H9 (cell line): ENCODE data around the gene UBA1. TPM values are rescaled to one million over a fixed set of nuclear protein-coding genes. Genes with fewer than 3 reads are reported as not detected.

Experiments
- DNase-seq: peaks from one replicate; pipeline ENCODE4 v3.0.0-alpha.2; 2017
- H2AFZ ChIP-seq: one replicate; pipeline ENCODE4 v1.6.1; 2013; ENCODE audit warnings: mild to moderate bottlenecking, low read length, control low read depth, moderate library complexity
- H2AK5ac ChIP-seq: 2 replicates; pipeline ENCODE4 v1.6.1; 2013; ENCODE audit warnings: low read length, control low read depth, mixed read lengths; ENCODE audit not compliant: insufficient read length
- H2BK120ac ChIP-seq: one replicate; pipeline ENCODE4 v1.6.1; 2013; ENCODE audit warnings: low read depth, mild to moderate bottlenecking, low read length, control low read depth, inconsistent platforms; ENCODE audit not compliant: poor library complexity, severe bottlenecking
- H2BK12ac ChIP-seq: 2 replicates; pipeline ENCODE4 v1.6.1; 2013; ENCODE audit warnings: low read length, control low read depth, mixed read lengths, low read depth; ENCODE audit not compliant: insufficient read length
- H2BK15ac ChIP-seq: 2 replicates; pipeline ENCODE4 v1.6.1; 2013; ENCODE audit warnings: low read depth, low read length, control low read depth
- H2BK20ac ChIP-seq: one replicate; pipeline ENCODE4 v1.6.1; 2013; ENCODE audit warnings: low read depth, mild to moderate bottlenecking, low read length, control low read depth, inconsistent platforms; ENCODE audit not compliant: poor library complexity, severe bottlenecking
- H2BK5ac ChIP-seq: 2 replicates; pipeline ENCODE4 v1.6.1; 2013; ENCODE audit warnings: low read length, control low read depth, mixed read lengths; ENCODE audit not compliant: insufficient read length
- H3K14ac ChIP-seq: 2 replicates; pipeline ENCODE4 v1.6.1; 2013; ENCODE audit warnings: low read length, control low read depth; ENCODE audit not compliant: insufficient read depth
- H3K18ac ChIP-seq: 2 replicates; pipeline ENCODE4 v1.6.1; 2013; ENCODE audit warnings: low read depth, mild to moderate bottlenecking, mixed read lengths, low read length, control low read depth; ENCODE audit not compliant: insufficient read length
- H3K23ac ChIP-seq: 2 replicates; pipeline ENCODE4 v1.6.1; 2013; ENCODE audit warnings: low read length, control low read depth, mixed read lengths, low read depth; ENCODE audit not compliant: insufficient read length
- H3K23me2 ChIP-seq: 2 replicates; pipeline ENCODE4 v1.6.1; 2013; ENCODE audit warnings: low read depth, mild to moderate bottlenecking, mixed read lengths, low read length, control low read depth; ENCODE audit not compliant: insufficient read length, poor library complexity, severe bottlenecking
- H3K27ac ChIP-seq: 2 replicates; pipeline ENCODE4 v1.5.1; 2013; ENCODE audit warnings: low read length, control low read depth, mixed read lengths, low read depth; ENCODE audit not compliant: insufficient read length
- H3K27me3 ChIP-seq: 2 replicates; pipeline ENCODE4 v1.6.1; 2013; ENCODE audit warnings: low read length, control low read depth, inconsistent platforms; ENCODE audit not compliant: insufficient read depth
- H3K4ac ChIP-seq: 2 replicates; pipeline ENCODE4 v1.6.1; 2013; ENCODE audit warnings: low read depth, mild to moderate bottlenecking, control low read depth, inconsistent platforms, low read length, moderate library complexity
- H3K4me1 ChIP-seq: 2 replicates; pipeline ENCODE4 v1.6.1; 2013; ENCODE audit warnings: low read length, control low read depth, inconsistent platforms; ENCODE audit not compliant: insufficient read depth
- H3K4me2 ChIP-seq: 2 replicates; pipeline ENCODE4 v1.6.1; 2013; ENCODE audit warnings: low read length, control low read depth, mixed read lengths; ENCODE audit not compliant: insufficient read length, insufficient read depth
- H3K56ac ChIP-seq: 2 replicates; pipeline ENCODE4 v1.6.1; 2013; ENCODE audit warnings: low read depth, mild to moderate bottlenecking, mixed read lengths, low read length, control low read depth; ENCODE audit not compliant: insufficient read length
- H3K79me1 ChIP-seq: 2 replicates; pipeline ENCODE4 v1.6.1; 2013; ENCODE audit warnings: low read depth, mild to moderate bottlenecking, moderate library complexity, low read length, control low read depth, inconsistent platforms; ENCODE audit not compliant: insufficient read depth, poor library complexity, severe bottlenecking
- H3K79me2 ChIP-seq: 2 replicates; pipeline ENCODE4 v1.6.1; 2013; ENCODE audit warnings: low read length, control low read depth, inconsistent platforms; ENCODE audit not compliant: insufficient read depth
- H3K9ac ChIP-seq: 2 replicates; pipeline ENCODE4 v1.6.1; 2013; ENCODE audit warnings: low read length, control low read depth, mixed read lengths; ENCODE audit not compliant: insufficient read length; ENCODE audit errors: extremely low read depth
- H3K9me3 ChIP-seq: one replicate; pipeline ENCODE4 v1.6.1; 2013; ENCODE audit warnings: low read depth, low read length, inconsistent platforms; ENCODE audit not compliant: control insufficient read depth
- H3T11ph ChIP-seq: one replicate; pipeline ENCODE4 v1.6.1; 2013; ENCODE audit warnings: mild to moderate bottlenecking, low read length, control low read depth, inconsistent platforms
- H4K20me1 ChIP-seq: one replicate; pipeline ENCODE4 v1.6.1; 2013; ENCODE audit not compliant: control insufficient read depth, insufficient read length, insufficient read depth
- H4K5ac ChIP-seq: 2 replicates; pipeline ENCODE4 v1.6.1; 2013; ENCODE audit warnings: low read depth, mild to moderate bottlenecking, mixed read lengths, low read length, control low read depth; ENCODE audit not compliant: insufficient read length
- H4K8ac ChIP-seq: replicated peaks from 2 replicates; pipeline ENCODE4 v1.6.1; 2013; ENCODE audit warnings: low read length, control low read depth, mixed read lengths, low read depth; ENCODE audit not compliant: insufficient read length
- H4K91ac ChIP-seq: 2 replicates; pipeline ENCODE4 v1.6.1; 2013; ENCODE audit warnings: low read depth, mild to moderate bottlenecking, moderate library complexity, mixed read lengths, low read length, control low read depth; ENCODE audit not compliant: insufficient read length
- H3K27ac Mint-ChIP-seq, 3 experiments: 2 replicates in 2 of 3; 3 replicates in 1 of 3; pipeline ENCODE4 v1.8.0; 2020 to 2021; ENCODE audit warnings: mixed read lengths in 3 of 3, mild to moderate bottlenecking in 1 of 3, moderate library complexity in 1 of 3
- H3K27me3 Mint-ChIP-seq: 2 replicates; pipeline ENCODE4 v1.8.0; 2021; ENCODE audit warnings: low read depth, mild to moderate bottlenecking, moderate library complexity, mixed read lengths
- H3K36me3 Mint-ChIP-seq, 3 experiments: 2 replicates in 2 of 3; 3 replicates in 1 of 3; pipeline ENCODE4 v1.8.0; 2020 to 2021; ENCODE audit warnings: low read depth in 3 of 3, mixed read lengths in 3 of 3; ENCODE audit not compliant: insufficient read depth in 1 of 3
- H3K4me1 Mint-ChIP-seq, 2 experiments: 2 replicates each; pipeline ENCODE4 v1.8.0; 2020; ENCODE audit warnings: mixed read lengths in 2 of 2
- H3K4me3 Mint-ChIP-seq, 2 experiments: 2 replicates in 1 of 2; 3 replicates in 1 of 2; pipeline ENCODE4 v1.8.0; 2020 to 2021; ENCODE audit warnings: mild to moderate bottlenecking in 2 of 2, mixed read lengths in 2 of 2, moderate library complexity in 1 of 2
- H3K9me3 Mint-ChIP-seq, 2 experiments: 2 replicates in 1 of 2; 3 replicates in 1 of 2; pipeline ENCODE4 v1.8.0; 2020; ENCODE audit warnings: mild to moderate bottlenecking in 2 of 2, mixed read lengths in 2 of 2, moderate library complexity in 1 of 2
- CTCF ChIP-seq: fragments of 200-600 bp; sonication (generic); conservative IDR thresholded peaks from 3 replicates; pipeline ENCODE4 v1.8.0; 2021; ENCODE audit warnings: antibody characterized with exemption, mild to moderate bottlenecking
- WGBS: extraction: QIAGEN DNeasy Blood & Tissue Kit; methylation state at CpG from one replicate; pipeline ENCODE4 v1.1.7; 2013; ENCODE audit warnings: missing lambda C conversion rate, low lambda C conversion rate, mixed read lengths; ENCODE audit not compliant: insufficient read length; ENCODE audit errors: extremely low coverage; 5-methylcytosine and 5-hydroxymethylcytosine counted together
- total RNA-seq: library from RNA; stranded (reverse); gene quantifications from 2 replicates; pipeline ENCODE4 v1.2.1, GENCODE V29; 2021

UBA1 gene
- total RNA-seq, 1 experiment from 2014 or later, result 427 TPM

- H2AFZ ChIP-seq, result no peak overlapping the region
- no peak overlapping the region for H3K27ac ChIP-seq
- no peak overlapping the region for H2BK5ac ChIP-seq
- H3K23me2 ChIP-seq, result peaks cover 2% of the 10 kb centered on the region
- no peak overlapping the region for H3K56ac ChIP-seq
- H3K9me3 ChIP-seq, result no peaks in the 10 kb centered on the region
- no peaks in the 10 kb centered on the region for H3K27me3 ChIP-seq
- no peak overlapping the region for H2BK12ac ChIP-seq
- H4K20me1 ChIP-seq, result no peaks in the 10 kb centered on the region
- H3K9me3 Mint-ChIP-seq, result peaks cover 45 to 74% of the 10 kb centered on the region in 2 experiments
- peaks cover 26 to 51% (median 46%) of the 10 kb centered on the region in 3 experiments for H3K36me3 Mint-ChIP-seq
- H3K4ac ChIP-seq, result no peak overlapping the region
- no peak overlapping the region for H4K8ac ChIP-seq
- H2BK15ac ChIP-seq, result no peak overlapping the region
- no peak overlapping the region for H3K18ac ChIP-seq
- no peak overlapping the region for H3K4me3 Mint-ChIP-seq
- no peak overlapping the region for H3K27ac Mint-ChIP-seq
- no peak overlapping the region for H2AK5ac ChIP-seq
- no CpG with 5 or more reads among the region's 27 CpGs for WGBS
- DNase-seq, result no peak
- no peak overlapping the region for H2BK120ac ChIP-seq
- H3K4me2 ChIP-seq, result no peak overlapping the region
- no peaks in the 10 kb centered on the region for H3K79me1 ChIP-seq
- H3K14ac ChIP-seq, result no peak overlapping the region
- no peak for TF ChIP-seq CTCF
- no peak overlapping the region for H3T11ph ChIP-seq
- H4K91ac ChIP-seq, result no peak overlapping the region
- peaks cover 1% of the 10 kb centered on the region for H3K27me3 Mint-ChIP-seq
- H3K4me1 Mint-ChIP-seq, result peaks cover 2 to 5% of the 10 kb centered on the region in 2 experiments; a peak in 2 of 4 replicates
- H3K9ac ChIP-seq, result no peak overlapping the region
- H3K23ac ChIP-seq, result no peak overlapping the region
- no peaks in the 10 kb centered on the region for H3K4me1 ChIP-seq
- no peaks in the 10 kb centered on the region for H3K79me2 ChIP-seq
- H2BK20ac ChIP-seq, result no peak overlapping the region
- H4K5ac ChIP-seq, result no peak overlapping the region
These were observed 7.4 kb upstream of the UBA1 start for GRCh38 chrX:47186096-47186740.
